ENCODE measurements around the gene RNGTT.

DNA sequence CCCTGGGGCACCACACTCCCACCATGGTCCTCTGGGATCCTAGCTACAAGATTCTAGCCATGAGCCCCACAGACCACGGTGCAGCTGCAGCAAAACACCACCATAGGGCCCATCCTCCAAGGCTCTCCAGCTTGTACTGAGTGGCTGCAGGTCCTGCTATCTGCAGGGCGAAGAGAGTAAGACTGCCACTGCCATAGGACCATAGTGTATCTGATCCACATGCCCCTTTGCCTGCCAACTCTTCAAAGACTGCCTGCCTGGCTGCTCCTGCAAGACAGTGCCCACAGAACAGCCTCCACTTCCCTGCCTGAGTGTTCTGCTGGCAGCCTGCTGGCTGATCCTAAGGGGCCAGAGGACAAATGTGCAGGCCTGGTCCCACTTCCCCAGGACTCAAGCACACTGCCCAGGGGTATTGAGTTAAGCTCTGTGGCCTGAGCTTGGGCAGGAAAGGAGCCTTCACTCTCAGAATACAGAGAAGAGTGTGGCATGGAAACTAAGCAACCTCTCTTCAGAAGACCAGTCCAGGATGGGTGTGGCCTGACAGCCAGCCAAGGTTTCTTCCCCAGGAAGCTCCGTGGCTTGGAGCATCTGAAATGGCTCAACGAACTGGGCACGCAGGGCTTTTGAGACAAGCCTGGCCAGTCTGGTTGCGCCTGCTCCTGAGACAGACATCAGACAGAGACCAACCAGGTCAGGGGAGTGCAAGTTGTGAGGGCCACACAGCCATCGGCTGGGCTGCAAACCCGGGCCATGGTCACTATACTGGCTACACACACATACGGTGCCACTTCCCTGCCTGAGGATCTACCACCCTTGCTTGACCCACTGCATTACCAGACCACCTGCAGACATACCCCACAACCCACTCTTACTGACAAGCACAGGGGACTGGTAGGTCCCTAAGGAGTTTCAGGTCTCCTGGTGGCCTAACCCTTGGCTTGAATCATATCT is 54.5 kb downstream of the RNGTT start:
- TF ChIP-seq TAF1 (IDR thresholded peaks at IDR 0.05; ENCODE audit: borderline replicate concordance, insufficient read depth, low read length) = no peak
- no peak for TF ChIP-seq POLR2AphosphoS5 (IDR thresholded peaks at IDR 0.05; ENCODE audit: low read depth, low read length)
- TF ChIP-seq REST (IDR thresholded peaks at IDR 0.05; ENCODE audit: insufficient read depth in 1 of 2, low read depth in 2 of 2, low read length in 2 of 2) = no peak
- no peak for TF ChIP-seq SIN3A (IDR thresholded peaks at IDR 0.05; ENCODE audit: borderline replicate concordance, insufficient read depth, low read length)
- no peak for TF ChIP-seq FOXP2 (optimal IDR thresholded peaks at IDR 0.05; ENCODE audit: borderline replicate concordance, extremely low read depth, extremely low read length, insufficient read depth)
